ENCODE measurements around the gene QSOX1. TPM values are rescaled to one million over a fixed set of nuclear protein-coding genes. Genes with fewer than 3 reads are reported as not detected.

The QSOX1 gene
- total and polyA plus RNA-seq, 2 of the 4 experiments (the other 2 are of a cell fraction), result 102 to 791 TPM

DNA sequence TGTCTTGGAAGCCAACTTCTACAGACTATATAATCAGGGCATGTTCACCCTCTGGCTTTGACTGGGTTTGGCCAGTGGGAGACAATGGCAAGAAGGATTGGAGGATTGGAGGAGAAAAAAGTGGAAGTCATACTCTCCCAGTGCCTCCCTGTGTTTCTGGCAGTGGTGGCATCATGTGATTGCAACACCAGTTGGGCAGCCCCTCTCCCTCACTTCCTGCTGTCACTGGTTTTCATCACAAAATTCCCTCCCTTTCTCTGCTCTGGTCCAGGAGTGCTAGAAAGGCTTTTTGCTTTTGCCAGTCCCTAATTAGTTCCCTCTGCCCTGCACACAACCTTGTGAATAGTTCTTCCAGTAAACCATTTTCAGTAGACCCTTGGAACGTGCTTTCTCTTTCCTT is 3.7 kb upstream of the QSOX1 start:
- Histone ChIP-seq H4K20me1 (ENCODE audit: insufficient read depth, low read length) (peaks cover 12% of the 10 kb centered on the region), H2AK9ac (replicated peaks; ENCODE audit: low read depth, low read length, poor library complexity) (peak overlapping the region; percentile 82), H3K4me1 (ENCODE audit: control insufficient read depth, insufficient read depth, low read length) (peaks cover 27% of the 10 kb centered on the region), H3K27ac (ENCODE audit: insufficient read depth, low read length) (peak overlapping the region; percentile 78), H3K56ac (ENCODE audit: extremely low read depth, insufficient read depth, low read length) (peak overlapping the region; percentile 71), H4K91ac (ENCODE audit: insufficient read depth, low read depth, low read length) (peak overlapping the region; percentile 98), H3K9me1 (ENCODE audit: insufficient read depth, low read length) (peaks cover 19% of the 10 kb centered on the region; the same call in 1 of the 2 replicates), H2BK20ac (ENCODE audit: low read depth, low read length) (peak overlapping the region; percentile 98), H4K8ac (ENCODE audit: low read depth in 2 of 2, low read length in 2 of 2) (peak overlapping the region; percentile 80 to 91), H3K4me2 (ENCODE audit: low read depth, low read length) (peak overlapping the region; percentile 56; the same call in 1 of the 2 replicates), H2BK15ac (ENCODE audit: low read depth, low read length) (peak overlapping the region; percentile 90), H2AK5ac (ENCODE audit: low read depth, low read length) (peak overlapping the region; percentile 95), H3K4ac (ENCODE audit: low read depth, low read length) (peak overlapping the region; percentile 96), H3K14ac (replicated peaks; ENCODE audit: low read depth, low read length) (peak overlapping the region; percentile 97), H2AFZ (replicated peaks; ENCODE audit: low read length, poor library complexity) (peak overlapping the region; percentile 68), H3K23ac (ENCODE audit: low read depth, low read length) (peak overlapping the region; percentile 54), H2BK5ac (ENCODE audit: low read depth, low read length, poor library complexity, severe bottlenecking) (peak overlapping the region; percentile 82), H4K5ac (ENCODE audit: low read depth, low read length) (peak overlapping the region; percentile 94), H2BK120ac (ENCODE audit: low read depth, low read length) (peak overlapping the region; percentile 98), H3K27me3 (ENCODE audit: control insufficient read depth, insufficient read depth, low read length) (no peaks in the 10 kb centered on the region), H3K9ac (ENCODE audit: low read depth, low read length) (no peak overlapping the region), H3K4me3 (ENCODE audit: insufficient read depth, low read depth, low read length) (no peak overlapping the region), H3K79me1 (ENCODE audit: low read depth in 1 of 2, low read length in 2 of 2) (peaks cover 15 to 32% of the 10 kb centered on the region in 2 experiments), H3K36me3 (ENCODE audit: control insufficient read depth, insufficient read depth, low read length) (peaks cover 1% of the 10 kb centered on the region; the same call in 1 of the 2 replicates), H3K9me3 (ENCODE audit: control insufficient read depth, insufficient read depth, low read length) (no peaks in the 10 kb centered on the region), H3K18ac (ENCODE audit: low read depth, low read length) (peak overlapping the region; percentile 96)
- BruUV-seq (replicated peaks), result no TSS peak
- intact Hi-C loops (cut with micrococcal nuclease), result loop anchor here (1.0 to 10.0 kb wide), 2 partner anchors 53 to 446 kb away; no protein-coding TSS in a partner anchor
- in situ Hi-C loops (cut with MboI; ENCODE audit: low sequenced_read_pairs), result loop anchor here (25.0 kb wide), 1 partner anchor 439 kb away; no protein-coding TSS in a partner anchor
- peak; percentile 32 for DNase-seq
- TF ChIP-seq CEBPB (IDR thresholded peaks at IDR 0.05; ENCODE audit: low read depth, low read length) (peak; percentile 84), MAZ (IDR thresholded peaks at IDR 0.05; ENCODE audit: borderline replicate concordance, low read depth, low read length) (no peak), NFE2L2 (IDR thresholded peaks at IDR 0.05; ENCODE audit: low read depth, low read length) (no peak), BHLHE40 (IDR thresholded peaks at IDR 0.05; ENCODE audit: low read depth, low read length) (no peak)
- CTCF ChIA-PET, result no interaction called here
- no peak for ATAC-seq (ENCODE audit: low read depth)
- dilution Hi-C loops (cut with HindIII; ENCODE audit: low sequenced_read_pairs, unreplicated experiment), result loop anchor here (25.0 kb wide), 1 partner anchor 114 kb away; no protein-coding TSS in a partner anchor
- POLR2A ChIA-PET (ENCODE audit: unreplicated experiment), result no interaction called here
- no CpG with 5 or more reads among the region's 1 CpG for WGBS, 2 experiments (ENCODE audit: extremely low coverage in 2 of 2, insufficient read length in 1 of 2)
